HG03432 (cell line): ENCODE results near the gene GSG1L.
"Not testable (repeated sequence)": the region's sequence is repeated elsewhere in the genome, so short reads cannot be mapped to it uniquely, and the experiment has no call there.

Experiments
- ATAC-seq: cut with Tn5 transposase; IDR thresholded peaks from one replicate; pipeline ENCODE4 v1.9.1; 2021; ENCODE audit warnings: mild to moderate bottlenecking, moderate library complexity; ENCODE audit not compliant: unreplicated experiment

GSG1L gene

GRCh38 chr16:27985981-27986380 is 77.5 kb downstream of the GSG1L start:
- ATAC-seq: no peak

DNA sequence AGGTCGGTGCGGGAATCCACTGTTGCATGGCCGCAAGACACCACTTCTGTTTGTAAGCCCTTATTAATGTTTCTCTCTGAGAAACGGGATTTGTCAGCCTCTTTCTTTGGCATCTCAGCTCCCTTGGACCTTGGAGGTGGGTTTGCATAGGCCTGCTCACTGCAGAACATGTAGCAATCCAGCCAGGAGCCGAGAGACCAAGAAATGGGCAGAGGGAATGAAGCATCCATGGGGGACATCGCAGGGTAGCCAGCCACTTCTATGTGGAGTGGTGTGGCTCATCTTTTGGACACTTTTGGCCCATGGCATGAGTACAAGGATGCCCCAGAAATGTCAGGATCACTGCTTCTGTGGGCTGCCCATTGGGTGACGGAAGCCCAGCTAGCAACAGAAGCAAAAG is 79.4 kb downstream of the GSG1L start:
- ATAC-seq: no peak

DNA sequence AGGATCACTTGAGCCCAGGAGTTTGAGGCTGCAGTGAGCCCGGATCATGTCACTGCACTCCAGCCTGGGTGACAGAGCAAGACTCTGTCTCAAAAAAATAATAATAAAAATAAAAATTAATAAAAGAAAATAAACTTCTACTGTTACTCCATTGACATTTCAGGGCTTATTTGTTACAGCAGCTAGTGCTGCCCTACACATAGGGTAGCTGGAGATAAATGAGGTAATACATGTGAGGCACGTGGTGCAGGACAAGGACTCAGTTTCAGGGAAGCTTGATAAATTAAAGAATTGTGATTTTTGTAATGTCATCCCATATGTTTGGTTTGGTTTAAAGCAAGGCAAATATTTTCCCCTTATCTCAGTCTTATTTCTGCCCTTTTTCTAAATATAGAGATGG is 80.3 kb downstream of the GSG1L start:
- ATAC-seq: no peak

DNA sequence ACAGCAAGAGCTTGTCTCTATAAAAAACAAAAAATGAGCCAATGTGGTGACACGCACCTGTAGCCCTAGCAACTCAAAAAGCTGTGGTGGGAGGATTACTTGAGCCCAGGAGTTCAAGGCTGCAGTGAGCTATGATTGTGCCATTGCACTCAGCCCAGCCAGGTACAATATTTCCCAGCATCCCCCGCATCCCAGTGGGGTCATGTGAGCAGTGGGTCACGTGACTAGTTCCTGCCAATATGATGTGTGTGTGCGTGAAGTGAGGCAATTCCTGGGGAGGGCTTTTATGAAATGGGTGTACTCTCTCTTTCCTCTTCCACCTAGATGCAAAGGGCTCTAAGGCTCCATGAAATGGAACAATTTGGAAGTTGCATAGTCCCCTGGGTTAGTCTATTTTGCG is 81.3 kb downstream of the GSG1L start:
- ATAC-seq: no peak

- ATAC-seq: no peak
These were observed 82.4 kb downstream of the GSG1L start for GRCh38 chr16:27980919-27981700.

DNA sequence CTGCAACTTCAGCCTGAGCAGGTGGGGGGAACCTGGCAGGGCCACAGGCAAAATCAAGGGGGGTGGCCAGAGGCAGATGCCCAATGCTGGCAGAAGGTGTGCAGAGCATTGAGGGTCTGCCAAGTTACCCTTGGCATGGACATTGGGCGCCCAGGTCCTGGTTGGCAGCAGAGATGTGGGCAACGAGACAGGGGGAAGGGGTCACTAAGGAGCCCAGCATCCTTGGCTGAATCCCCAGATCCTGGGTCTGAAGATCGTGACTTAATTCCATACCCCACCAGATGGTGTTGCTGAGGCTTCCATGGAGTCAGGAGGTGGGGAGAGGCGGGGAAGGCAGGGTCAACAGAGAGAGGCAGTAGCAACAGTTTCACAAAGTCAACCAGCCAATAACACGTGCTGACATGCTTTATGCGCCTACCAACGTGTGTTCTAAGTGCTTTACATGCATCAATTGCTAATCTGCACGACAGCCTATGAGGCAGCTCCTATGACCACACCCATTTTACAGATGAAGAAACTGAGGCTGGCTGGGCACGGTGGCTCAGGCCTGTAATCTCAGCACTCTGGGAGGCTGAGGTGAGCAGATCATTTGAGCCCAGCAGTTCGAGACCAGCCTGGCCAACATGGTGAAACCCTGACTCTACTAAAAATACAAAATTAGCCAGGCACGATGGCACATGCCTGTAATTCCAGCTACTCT is 83.3 kb downstream of the GSG1L start:
- ATAC-seq: no peak

DNA sequence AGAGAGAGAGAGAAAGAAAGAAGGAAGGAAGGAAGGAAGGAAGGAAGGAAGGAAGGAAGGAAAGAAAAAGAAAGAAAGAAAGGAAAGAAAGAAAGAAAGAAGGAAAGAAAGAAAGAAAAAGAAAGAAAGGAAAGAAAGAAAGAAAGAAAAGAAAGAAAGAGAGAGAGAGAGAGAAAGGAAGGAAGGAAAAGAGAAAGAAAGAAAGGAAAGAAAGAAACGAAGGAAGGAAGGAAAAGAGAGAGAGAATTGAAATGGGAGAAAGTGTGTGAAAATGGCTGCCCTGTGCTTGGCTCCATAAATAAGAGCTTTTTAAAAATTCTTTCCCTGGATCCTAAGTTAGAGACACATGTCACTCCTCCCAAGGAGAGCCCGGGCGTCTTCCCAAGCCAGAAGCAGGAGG is 83.8 kb downstream of the GSG1L start:
- ATAC-seq: not testable (repeated sequence)

GRCh38 chr16:27978876-27979275 is 84.6 kb downstream of the GSG1L start:
- ATAC-seq: no peak

GRCh38 chr16:27977966-27978365 is 85.5 kb downstream of the GSG1L start:
- no peak for ATAC-seq

- no peak for ATAC-seq
These were observed 86.5 kb downstream of the GSG1L start for GRCh38 chr16:27976990-27977389.

DNA sequence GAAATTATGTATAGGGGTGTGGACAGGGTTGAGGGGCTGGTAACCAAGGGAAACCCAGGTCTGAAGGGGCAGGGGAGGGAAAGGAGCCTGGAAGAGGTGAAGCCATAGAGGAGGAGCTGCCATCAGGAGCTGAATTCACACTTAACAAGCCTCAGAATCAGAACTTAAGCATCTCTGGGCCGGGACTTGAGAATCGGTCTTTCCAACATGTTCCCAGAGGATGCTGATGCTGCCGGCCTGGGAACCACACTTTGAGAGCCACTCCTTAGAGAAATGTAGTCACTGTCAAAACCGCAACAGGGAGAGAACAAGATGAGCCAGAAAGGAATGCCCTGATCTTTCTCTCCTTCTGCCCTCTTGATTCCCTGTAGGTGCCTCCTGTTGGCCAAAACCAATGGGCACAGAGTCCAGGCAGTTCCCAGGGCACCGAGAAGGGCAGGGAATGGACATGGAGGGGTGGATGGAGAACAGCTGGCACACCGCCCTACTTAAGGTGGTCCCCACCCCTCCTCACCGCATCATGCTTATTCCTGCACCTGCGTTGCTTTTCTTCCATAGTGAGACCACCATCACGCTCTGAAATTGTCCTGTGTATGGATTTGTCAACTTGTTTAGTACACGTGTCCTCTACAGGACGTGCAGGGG is 88.5 kb downstream of the GSG1L start:
- no peak for ATAC-seq

- no peak for ATAC-seq
These were observed 89.8 kb downstream of the GSG1L start for GRCh38 chr16:27973678-27974077.

- no peak for ATAC-seq
These were observed 91.0 kb downstream of the GSG1L start for GRCh38 chr16:27972500-27972899.

DNA sequence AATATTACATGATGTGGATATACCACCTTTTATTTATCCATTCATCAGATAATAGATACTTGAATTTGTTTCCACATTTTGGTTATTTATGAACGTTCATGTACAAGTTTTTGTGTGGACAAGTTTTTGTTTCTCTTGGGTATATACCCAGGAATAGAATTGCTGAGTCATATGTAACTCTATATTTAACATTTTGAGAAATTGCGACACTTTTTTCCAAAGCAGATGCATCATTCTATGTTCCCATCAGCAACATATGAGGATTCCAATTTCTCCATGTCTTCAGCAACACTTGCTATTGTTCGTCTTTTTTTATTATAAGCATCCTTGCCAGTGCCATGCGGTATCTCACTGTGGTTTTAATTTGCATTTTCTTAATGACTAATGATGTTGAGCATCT is 93.9 kb downstream of the GSG1L start:
- ATAC-seq: no peak

DNA sequence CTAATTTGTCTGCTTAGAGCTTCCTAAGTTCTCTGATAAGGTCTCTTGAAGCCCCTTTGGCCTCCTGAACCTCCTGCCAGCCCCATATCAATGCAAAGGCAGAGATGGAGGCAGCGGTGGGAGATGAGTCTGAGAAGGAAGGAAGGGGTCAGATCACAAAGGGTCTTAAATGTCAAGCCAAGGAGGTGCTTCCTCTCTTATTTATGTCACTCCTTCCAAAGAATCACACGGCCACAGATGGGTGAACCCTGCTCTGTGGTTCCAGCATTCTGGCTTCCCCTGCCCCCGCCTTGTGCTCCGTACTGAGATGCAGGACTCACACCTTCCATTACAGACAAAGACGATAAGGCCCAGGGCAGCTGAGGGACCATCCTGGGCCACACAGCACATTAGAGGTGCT is 96.3 kb downstream of the GSG1L start:
- ATAC-seq: no peak

DNA sequence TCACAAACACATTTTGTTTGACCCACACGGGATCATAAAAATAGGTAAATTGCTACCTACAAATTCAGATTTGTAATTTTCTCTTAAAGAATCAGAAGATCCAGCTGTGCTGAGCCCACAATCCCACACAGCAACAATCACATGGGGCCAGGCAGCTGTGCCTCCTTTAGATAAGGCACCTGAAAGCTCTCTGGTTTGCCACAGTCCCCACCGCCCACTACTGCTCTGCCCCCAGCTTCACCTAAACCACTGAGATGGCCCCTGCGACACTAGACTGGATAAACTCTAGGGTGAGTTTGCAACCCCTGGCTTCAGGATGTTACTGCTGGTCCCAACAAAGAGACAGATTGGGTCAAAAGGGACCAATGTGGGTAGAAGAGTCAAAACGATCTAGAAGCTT is 96.8 kb downstream of the GSG1L start:
- no peak for ATAC-seq

GRCh38 chr16:27965801-27966200 is 97.7 kb downstream of the GSG1L start:
- ATAC-seq: no peak

GRCh38 chr16:27963471-27963965 is 100.0 kb downstream of the GSG1L start:
- ATAC-seq: no peak

DNA sequence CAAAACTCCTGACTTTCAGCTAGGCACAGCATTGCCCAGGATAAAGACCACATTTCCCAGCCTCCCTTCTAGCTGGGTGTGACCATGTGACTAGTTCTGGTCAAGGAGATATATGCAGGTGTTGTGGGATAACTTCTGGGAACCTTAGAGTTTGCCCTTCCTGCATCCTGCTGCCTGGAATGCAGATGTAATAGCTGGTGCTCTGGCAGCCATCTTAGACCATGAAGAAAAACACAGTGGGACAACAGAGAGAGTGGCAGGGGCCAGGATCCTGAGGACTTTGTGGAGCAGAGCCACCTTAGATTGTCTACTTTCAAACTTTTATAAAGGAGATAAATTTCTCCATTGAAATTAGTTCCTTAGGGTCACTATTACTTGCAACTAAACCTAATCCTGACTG is 101.3 kb downstream of the GSG1L start:
- no peak for ATAC-seq

GRCh38 chr16:27961296-27961620 is 102.3 kb downstream of the GSG1L start:
- ATAC-seq: no peak

- no peak for ATAC-seq
These were observed 102.8 kb downstream of the GSG1L start for GRCh38 chr16:27960619-27961295.
